Activated CD4-positive, alpha-beta memory T cell treated with anti-CD3 and anti-CD28 coated beads, Interleukin-2, amount 10 ng/mL, durations not matched to agents 7 days and 5 days (primary cell): ENCODE measurements around the gene SEMA6D. TPM values are rescaled to one million over a fixed set of nuclear protein-coding genes. Genes with fewer than 3 reads are reported as not detected.

ENCODE experiments used
- CTCF ChIA-PET: fragments of 350-600 bp; sonication (Branson Sonifier 250); formaldehyde crosslinking; loops from one replicate; lab custom pipeline; 2021; ENCODE audit warnings: antibody characterized with exemption, inconsistent platforms; lab: Charles Lee
- POLR2A ChIA-PET: fragments of 350-600 bp; sonication (Branson Sonifier 250); formaldehyde crosslinking; loops from one replicate; lab custom pipeline; 2021; ENCODE audit warnings: antibody characterized with exemption; lab: Charles Lee
- DNase-seq: peaks from one replicate; pipeline ENCODE4 v3.0.0-alpha.2; 2020
- H3K27ac Mint-ChIP-seq: one replicate; pipeline ENCODE4 v1.8.0; 2021; ENCODE audit warnings: mild to moderate bottlenecking, mixed read lengths
- H3K27me3 Mint-ChIP-seq: one replicate; pipeline ENCODE4 v1.8.0; 2021; ENCODE audit warnings: mixed read lengths
- H3K36me3 Mint-ChIP-seq: one replicate; pipeline ENCODE4 v1.8.0; 2021; ENCODE audit warnings: low read depth, mixed read lengths
- H3K4me1 Mint-ChIP-seq: one replicate; pipeline ENCODE4 v1.8.0; 2021; ENCODE audit warnings: mixed read lengths
- H3K4me3 Mint-ChIP-seq: one replicate; pipeline ENCODE4 v1.8.0; 2021; ENCODE audit warnings: mild to moderate bottlenecking, mixed read lengths
- H3K9me3 Mint-ChIP-seq: one replicate; pipeline ENCODE4 v1.8.0; 2021; ENCODE audit warnings: mixed read lengths
- total RNA-seq, 2 experiments: library from RNA; stranded (reverse); gene quantifications; one replicate each; pipeline ENCODE4 v1.2.3, GENCODE V29; 2021

Gene SEMA6D
- total RNA-seq, 2 experiments from 2014 or later = not detected

- no peak for DNase-seq
- H3K27ac Mint-ChIP-seq = no peak overlapping the region
- no peaks in the 10 kb centered on the region for H3K4me1 Mint-ChIP-seq
- no peaks in the 10 kb centered on the region for H3K36me3 Mint-ChIP-seq
- ChIA-PET POLR2A (no interaction called here), CTCF (no interaction called here)
- H3K27me3 Mint-ChIP-seq = no peaks in the 10 kb centered on the region
- no peaks in the 10 kb centered on the region for H3K9me3 Mint-ChIP-seq
- no peak overlapping the region for H3K4me3 Mint-ChIP-seq
Measured at GRCh38 chr15:47741082-47741481, 23.8 kb downstream of the SEMA6D start.

- no peaks in the 10 kb centered on the region for H3K36me3 Mint-ChIP-seq
- no peaks in the 10 kb centered on the region for H3K9me3 Mint-ChIP-seq
- no peaks in the 10 kb centered on the region for H3K27me3 Mint-ChIP-seq
- no peaks in the 10 kb centered on the region for H3K4me1 Mint-ChIP-seq
- no peak overlapping the region for H3K27ac Mint-ChIP-seq
- ChIA-PET POLR2A (no interaction called here), CTCF (no interaction called here)
- no peak overlapping the region for H3K4me3 Mint-ChIP-seq
- no peak for DNase-seq
Measured at GRCh38 chr15:47741907-47742306, 24.6 kb downstream of the SEMA6D start.

GRCh38 chr15:47742334-47742733, 25.0 kb downstream of the SEMA6D start:
- DNase-seq = no peak
- POLR2A ChIA-PET = no interaction called here
- no peaks in the 10 kb centered on the region for H3K36me3 Mint-ChIP-seq
- no peaks in the 10 kb centered on the region for H3K4me1 Mint-ChIP-seq
- no peaks in the 10 kb centered on the region for H3K9me3 Mint-ChIP-seq
- H3K27me3 Mint-ChIP-seq = no peaks in the 10 kb centered on the region
- CTCF ChIA-PET = no interaction called here
- no peak overlapping the region for H3K27ac Mint-ChIP-seq
- H3K4me3 Mint-ChIP-seq = no peak overlapping the region

- DNase-seq = no peak
- no peak overlapping the region for H3K27ac Mint-ChIP-seq
- H3K4me3 Mint-ChIP-seq = no peak overlapping the region
- CTCF ChIA-PET = no interaction called here
- H3K4me1 Mint-ChIP-seq = no peaks in the 10 kb centered on the region
- no peaks in the 10 kb centered on the region for H3K36me3 Mint-ChIP-seq
- POLR2A ChIA-PET = no interaction called here
- no peaks in the 10 kb centered on the region for H3K27me3 Mint-ChIP-seq
- H3K9me3 Mint-ChIP-seq = no peaks in the 10 kb centered on the region
Measured at GRCh38 chr15:47742742-47743141, 25.4 kb downstream of the SEMA6D start.

- no peaks in the 10 kb centered on the region for H3K9me3 Mint-ChIP-seq
- POLR2A ChIA-PET = no interaction called here
Measured at GRCh38 chr15:47743385-47743784, 26.1 kb downstream of the SEMA6D start.

GRCh38 chr15:47743886-47744285, 26.6 kb downstream of the SEMA6D start:
- no peaks in the 10 kb centered on the region for H3K9me3 Mint-ChIP-seq
- H3K4me1 Mint-ChIP-seq = no peaks in the 10 kb centered on the region
- no peak overlapping the region for H3K27ac Mint-ChIP-seq

More at GRCh38 chr15:47743385-47743784, 26.1 kb downstream of the SEMA6D start:
- no peak for DNase-seq
- CTCF ChIA-PET = no interaction called here
- no peak overlapping the region for H3K27ac Mint-ChIP-seq
- H3K4me1 Mint-ChIP-seq = no peaks in the 10 kb centered on the region
- no peak overlapping the region for H3K4me3 Mint-ChIP-seq
- no peaks in the 10 kb centered on the region for H3K36me3 Mint-ChIP-seq
- no peaks in the 10 kb centered on the region for H3K27me3 Mint-ChIP-seq

GRCh38 chr15:47744496-47744895, 27.2 kb downstream of the SEMA6D start:
- Mint-ChIP-seq H3K4me1 (no peaks in the 10 kb centered on the region), H3K36me3 (no peaks in the 10 kb centered on the region)

More at GRCh38 chr15:47743886-47744285, 26.6 kb downstream of the SEMA6D start:
- no peaks in the 10 kb centered on the region for H3K27me3 Mint-ChIP-seq
- DNase-seq = no peak
- CTCF ChIA-PET = no interaction called here
- H3K4me3 Mint-ChIP-seq = no peak overlapping the region
- no peaks in the 10 kb centered on the region for H3K36me3 Mint-ChIP-seq
- POLR2A ChIA-PET = no interaction called here

GRCh38 chr15:47744973-47745372, 27.7 kb downstream of the SEMA6D start:
- no peak for DNase-seq
- POLR2A ChIA-PET = no interaction called here
- Mint-ChIP-seq H3K27me3 (no peaks in the 10 kb centered on the region), H3K4me3 (no peak overlapping the region), H3K9me3 (no peaks in the 10 kb centered on the region), H3K27ac (no peak overlapping the region), H3K4me1 (no peaks in the 10 kb centered on the region), H3K36me3 (no peaks in the 10 kb centered on the region)
- CTCF ChIA-PET = no interaction called here

More at GRCh38 chr15:47744496-47744895, 27.2 kb downstream of the SEMA6D start:
- H3K27me3 Mint-ChIP-seq = no peaks in the 10 kb centered on the region
- CTCF ChIA-PET = no interaction called here
- H3K9me3 Mint-ChIP-seq = no peaks in the 10 kb centered on the region
- POLR2A ChIA-PET = no interaction called here
- H3K4me3 Mint-ChIP-seq = no peak overlapping the region
- DNase-seq = no peak
- no peak overlapping the region for H3K27ac Mint-ChIP-seq

- no peak for DNase-seq
- no peaks in the 10 kb centered on the region for H3K27me3 Mint-ChIP-seq
- no peak overlapping the region for H3K27ac Mint-ChIP-seq
- CTCF ChIA-PET = no interaction called here
- no peaks in the 10 kb centered on the region for H3K4me1 Mint-ChIP-seq
- POLR2A ChIA-PET = no interaction called here
- no peaks in the 10 kb centered on the region for H3K36me3 Mint-ChIP-seq
- H3K4me3 Mint-ChIP-seq = no peak overlapping the region
- no peaks in the 10 kb centered on the region for H3K9me3 Mint-ChIP-seq
Measured at GRCh38 chr15:47746516-47746915, 29.2 kb downstream of the SEMA6D start.

- POLR2A ChIA-PET = no interaction called here
- Mint-ChIP-seq H3K27ac (no peak overlapping the region), H3K9me3 (peaks cover 13% of the 10 kb centered on the region), H3K4me1 (no peaks in the 10 kb centered on the region), H3K36me3 (no peaks in the 10 kb centered on the region), H3K27me3 (no peaks in the 10 kb centered on the region), H3K4me3 (no peak overlapping the region)
- CTCF ChIA-PET = no interaction called here
- no peak for DNase-seq
Measured at GRCh38 chr15:47750030-47750739, 32.9 kb downstream of the SEMA6D start.

- ChIA-PET CTCF (no interaction called here), POLR2A (no interaction called here)
- H3K36me3 Mint-ChIP-seq = no peaks in the 10 kb centered on the region
- no peak overlapping the region for H3K4me3 Mint-ChIP-seq
- peaks cover 16% of the 10 kb centered on the region for H3K9me3 Mint-ChIP-seq
- H3K27me3 Mint-ChIP-seq = no peaks in the 10 kb centered on the region
- no peak overlapping the region for H3K27ac Mint-ChIP-seq
- DNase-seq = no peak
- H3K4me1 Mint-ChIP-seq = no peaks in the 10 kb centered on the region
Measured at GRCh38 chr15:47750740-47751262, 33.5 kb downstream of the SEMA6D start.

- Mint-ChIP-seq H3K27me3 (no peaks in the 10 kb centered on the region), H3K4me3 (no peak overlapping the region), H3K4me1 (no peaks in the 10 kb centered on the region), H3K9me3 (peaks cover 16% of the 10 kb centered on the region), H3K36me3 (no peaks in the 10 kb centered on the region), H3K27ac (no peak overlapping the region)
- ChIA-PET POLR2A (no interaction called here), CTCF (no interaction called here)
- no peak for DNase-seq
Measured at GRCh38 chr15:47753591-47753990, 36.3 kb downstream of the SEMA6D start.

GRCh38 chr15:47754312-47754711, 37.0 kb downstream of the SEMA6D start:
- CTCF ChIA-PET = no interaction called here
- POLR2A ChIA-PET = no interaction called here

GRCh38 chr15:47755941-47756340, 38.6 kb downstream of the SEMA6D start:
- Mint-ChIP-seq H3K4me3 (no peak overlapping the region), H3K27me3 (no peaks in the 10 kb centered on the region), H3K27ac (no peak overlapping the region), H3K36me3 (no peaks in the 10 kb centered on the region), H3K9me3 (peaks cover 16% of the 10 kb centered on the region), H3K4me1 (no peaks in the 10 kb centered on the region)
- ChIA-PET POLR2A (no interaction called here), CTCF (no interaction called here)
- DNase-seq = no peak

More at GRCh38 chr15:47754312-47754711, 37.0 kb downstream of the SEMA6D start:
- Mint-ChIP-seq H3K9me3 (peaks cover 16% of the 10 kb centered on the region), H3K4me3 (no peak overlapping the region), H3K4me1 (no peaks in the 10 kb centered on the region), H3K27me3 (no peaks in the 10 kb centered on the region), H3K27ac (no peak overlapping the region), H3K36me3 (no peaks in the 10 kb centered on the region)
- no peak for DNase-seq
